Measurements from ENCODE around the gene PEX10.
"Not testable (repeated sequence)": the region's sequence is repeated elsewhere in the genome, so short reads cannot be mapped to it uniquely, and the experiment has no call there.

The PEX10 gene

GRCh38 chr1:2459757-2460156 is 47.4 kb upstream of the PEX10 start:
- H3K79me2 ChIP-seq (ENCODE audit: low read length): no peaks in the 10 kb centered on the region
- H3F3A ChIP-seq (ENCODE audit: insufficient read depth, low read length): no peaks in the 10 kb centered on the region
- H3K4me3 ChIP-seq (ENCODE audit: low read length): no peak overlapping the region
- no peaks in the 10 kb centered on the region for H3K36me3 ChIP-seq (replicated peaks; ENCODE audit: insufficient read depth, low read length)
- H3K9me3 ChIP-seq (replicated peaks; ENCODE audit: insufficient read depth, low read length): no peaks in the 10 kb centered on the region
- no peak overlapping the region for H3K27ac ChIP-seq (ENCODE audit: low read length)
- H3K27me3 ChIP-seq (replicated peaks; ENCODE audit: insufficient read depth, low read length): peaks cover 86% of the 10 kb centered on the region
- no peak for TF ChIP-seq EZH2 (optimal IDR thresholded peaks at IDR 0.05; ENCODE audit: low read depth, low read length)
- TF ChIP-seq EZH2phosphoT487 (IDR thresholded peaks at IDR 0.05; ENCODE audit: low read length): no peak
- TF ChIP-seq CTCF (IDR thresholded peaks at IDR 0.05; ENCODE audit: low read length): no peak
- no peak overlapping the region for H3K9ac ChIP-seq (ENCODE audit: low read length)
- H4K20me1 ChIP-seq (ENCODE audit: insufficient read depth, low read length): no peaks in the 10 kb centered on the region
- no peak overlapping the region for H2AFZ ChIP-seq (ENCODE audit: low read length)
- DNase-seq: no peak
- no peaks in the 10 kb centered on the region for H3K4me1 ChIP-seq (ENCODE audit: low read length)
- H3K9me2 ChIP-seq (replicated peaks; ENCODE audit: insufficient read depth, low read length): no peaks in the 10 kb centered on the region
- H3K4me2 ChIP-seq (ENCODE audit: low read depth, low read length): no peak overlapping the region

- H4K20me1 ChIP-seq (ENCODE audit: insufficient read depth, low read length); H3K9me3 ChIP-seq (replicated peaks; ENCODE audit: insufficient read depth, low read length); DNase-seq; H3K27ac ChIP-seq (ENCODE audit: low read length); H3K9ac ChIP-seq (ENCODE audit: low read length); H3K79me2 ChIP-seq (ENCODE audit: low read length); H3F3A ChIP-seq (ENCODE audit: insufficient read depth, low read length); H3K4me3 ChIP-seq (ENCODE audit: low read length); H2AFZ ChIP-seq (ENCODE audit: low read length); H3K9me2 ChIP-seq (replicated peaks; ENCODE audit: insufficient read depth, low read length); H3K4me2 ChIP-seq (ENCODE audit: low read depth, low read length); H3K4me1 ChIP-seq (ENCODE audit: low read length); H3K36me3 ChIP-seq (replicated peaks; ENCODE audit: insufficient read depth, low read length): not testable (repeated sequence)
- peaks cover 86% of the 10 kb centered on the region for H3K27me3 ChIP-seq (replicated peaks; ENCODE audit: insufficient read depth, low read length)
Measured at GRCh38 chr1:2459102-2459753, 46.9 kb upstream of the PEX10 start.

- no peak overlapping the region for H3K4me3 ChIP-seq (ENCODE audit: low read length)
- no peaks in the 10 kb centered on the region for H3K9me2 ChIP-seq (replicated peaks; ENCODE audit: insufficient read depth, low read length)
- no peaks in the 10 kb centered on the region for H3K79me2 ChIP-seq (ENCODE audit: low read length)
- no peaks in the 10 kb centered on the region for H3F3A ChIP-seq (ENCODE audit: insufficient read depth, low read length)
- no peaks in the 10 kb centered on the region for H3K9me3 ChIP-seq (replicated peaks; ENCODE audit: insufficient read depth, low read length)
- H3K9ac ChIP-seq (ENCODE audit: low read length): no peak overlapping the region
- no peaks in the 10 kb centered on the region for H4K20me1 ChIP-seq (ENCODE audit: insufficient read depth, low read length)
- no peak overlapping the region for H3K4me2 ChIP-seq (ENCODE audit: low read depth, low read length)
- no peak overlapping the region for H3K27ac ChIP-seq (ENCODE audit: low read length)
- H3K36me3 ChIP-seq (replicated peaks; ENCODE audit: insufficient read depth, low read length): no peaks in the 10 kb centered on the region
- no peak overlapping the region for H2AFZ ChIP-seq (ENCODE audit: low read length)
- peaks cover 86% of the 10 kb centered on the region for H3K27me3 ChIP-seq (replicated peaks; ENCODE audit: insufficient read depth, low read length)
- DNase-seq: no peak
- no peaks in the 10 kb centered on the region for H3K4me1 ChIP-seq (ENCODE audit: low read length)
- no peak for TF ChIP-seq EZH2phosphoT487 (IDR thresholded peaks at IDR 0.05; ENCODE audit: low read length)
- no peak for TF ChIP-seq CTCF (IDR thresholded peaks at IDR 0.05; ENCODE audit: low read length)
- no peak for TF ChIP-seq EZH2 (optimal IDR thresholded peaks at IDR 0.05; ENCODE audit: low read depth, low read length)
Measured at GRCh38 chr1:2458687-2459086, 46.3 kb upstream of the PEX10 start.

GRCh38 chr1:2457444-2457843 is 45.1 kb upstream of the PEX10 start:
- Histone ChIP-seq H3K9ac (ENCODE audit: low read length) (no peak overlapping the region), H4K20me1 (ENCODE audit: insufficient read depth, low read length) (no peaks in the 10 kb centered on the region), H2AFZ (ENCODE audit: low read length) (no peak overlapping the region), H3K9me3 (replicated peaks; ENCODE audit: insufficient read depth, low read length) (no peaks in the 10 kb centered on the region), H3K27ac (ENCODE audit: low read length) (no peak overlapping the region), H3F3A (ENCODE audit: insufficient read depth, low read length) (no peaks in the 10 kb centered on the region), H3K9me2 (replicated peaks; ENCODE audit: insufficient read depth, low read length) (no peaks in the 10 kb centered on the region), H3K27me3 (replicated peaks; ENCODE audit: insufficient read depth, low read length) (peaks cover 86% of the 10 kb centered on the region), H3K36me3 (replicated peaks; ENCODE audit: insufficient read depth, low read length) (no peaks in the 10 kb centered on the region), H3K79me2 (ENCODE audit: low read length) (no peaks in the 10 kb centered on the region), H3K4me1 (ENCODE audit: low read length) (no peaks in the 10 kb centered on the region), H3K4me2 (ENCODE audit: low read depth, low read length) (no peak overlapping the region), H3K4me3 (ENCODE audit: low read length) (no peak overlapping the region)
- TF ChIP-seq EZH2 (optimal IDR thresholded peaks at IDR 0.05; ENCODE audit: low read depth, low read length) (no peak), CTCF (IDR thresholded peaks at IDR 0.05; ENCODE audit: low read length) (no peak), EZH2phosphoT487 (IDR thresholded peaks at IDR 0.05; ENCODE audit: low read length) (no peak)
- no peak for DNase-seq
